ENCODE data around the gene DYNLT5. TPM values are rescaled to one million over a fixed set of nuclear protein-coding genes. Genes with fewer than 3 reads are reported as not detected.
A peak's percentile ranks its signal among the peaks of the same experiment; 100 is the strongest.
"Not testable (repeated sequence)": the region's sequence is repeated elsewhere in the genome, so short reads cannot be mapped to it uniquely, and the experiment has no call there.

Gene DYNLT5, protein sequence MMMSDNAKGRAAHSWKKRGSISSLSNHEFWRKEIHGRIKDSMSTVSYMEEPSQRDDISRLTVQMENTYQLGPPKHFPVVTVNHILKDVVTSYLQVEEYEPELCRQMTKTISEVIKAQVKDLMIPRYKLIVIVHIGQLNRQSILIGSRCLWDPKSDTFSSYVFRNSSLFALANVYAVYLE
- not detected for polyA plus RNA-seq (2013, experiment 1 of 4)
- not detected for polyA plus RNA-seq (2013, experiment 2 of 4)
- polyA plus RNA-seq (2013, experiment 3 of 4): 0.37 TPM
- 0.28 TPM for polyA plus RNA-seq (2013, experiment 4 of 4)

DNA sequence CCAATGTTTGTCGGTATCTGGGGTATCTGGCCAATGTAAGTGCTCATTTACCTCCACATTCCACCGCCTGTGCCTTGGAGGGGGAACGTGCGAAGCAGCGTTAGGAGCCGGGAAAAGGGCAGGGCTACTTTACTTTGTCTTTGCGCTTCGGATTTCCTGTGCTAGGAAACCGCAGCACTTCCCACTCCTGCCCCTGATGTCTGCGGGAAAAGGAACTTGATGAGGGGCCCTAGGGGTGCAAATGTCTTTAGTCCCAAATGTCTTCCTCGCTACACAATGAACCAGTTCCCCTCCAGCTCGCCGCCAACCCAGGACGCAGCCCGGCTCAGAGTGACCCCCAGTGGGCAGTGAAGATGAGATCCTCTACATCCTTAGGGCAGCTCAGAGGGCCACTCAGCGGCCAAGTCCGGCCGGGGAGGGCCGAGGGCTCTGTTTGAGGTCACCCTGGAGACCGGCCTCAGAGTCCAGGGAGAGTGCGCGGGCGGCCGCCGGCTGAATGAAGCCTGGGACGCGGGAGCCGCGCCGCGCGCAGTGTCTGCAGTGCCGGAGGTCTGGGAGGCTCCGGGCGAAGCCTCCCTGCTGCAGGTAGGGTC is at the start of gene DYNLT5:
DYNLT5 (plus strand) TSS at position 460 of the 593 bp plus-strand sequence. CDS start 2,200 bp downstream, outside the sequence.
- Histone ChIP-seq H3K36me3 (ENCODE audit: control insufficient read depth, insufficient read depth, low read length) (no peaks in the 10 kb centered on the region), H3K4me1 (ENCODE audit: control insufficient read depth, insufficient read depth, low read length) (no peaks in the 10 kb centered on the region), H3K27ac (ENCODE audit: insufficient read depth, low read depth, low read length, poor library complexity, severe bottlenecking) (no peak within 1 kb of the TSS), H3K9me3 (ENCODE audit: control insufficient read depth, low read length) (no peaks in the 10 kb centered on the region), H3K4me3 (ENCODE audit: insufficient read depth, low read depth, low read length) (peak within 1 kb of the TSS; percentile 22), H3K27me3 (ENCODE audit: control insufficient read depth, insufficient read depth, low read length, poor library complexity, severe bottlenecking) (peaks cover 29% of the 10 kb centered on the region)
- 3 to 4% methylated on average over 35 of the region's 35 CpGs for WGBS, 2 experiments

DNA sequence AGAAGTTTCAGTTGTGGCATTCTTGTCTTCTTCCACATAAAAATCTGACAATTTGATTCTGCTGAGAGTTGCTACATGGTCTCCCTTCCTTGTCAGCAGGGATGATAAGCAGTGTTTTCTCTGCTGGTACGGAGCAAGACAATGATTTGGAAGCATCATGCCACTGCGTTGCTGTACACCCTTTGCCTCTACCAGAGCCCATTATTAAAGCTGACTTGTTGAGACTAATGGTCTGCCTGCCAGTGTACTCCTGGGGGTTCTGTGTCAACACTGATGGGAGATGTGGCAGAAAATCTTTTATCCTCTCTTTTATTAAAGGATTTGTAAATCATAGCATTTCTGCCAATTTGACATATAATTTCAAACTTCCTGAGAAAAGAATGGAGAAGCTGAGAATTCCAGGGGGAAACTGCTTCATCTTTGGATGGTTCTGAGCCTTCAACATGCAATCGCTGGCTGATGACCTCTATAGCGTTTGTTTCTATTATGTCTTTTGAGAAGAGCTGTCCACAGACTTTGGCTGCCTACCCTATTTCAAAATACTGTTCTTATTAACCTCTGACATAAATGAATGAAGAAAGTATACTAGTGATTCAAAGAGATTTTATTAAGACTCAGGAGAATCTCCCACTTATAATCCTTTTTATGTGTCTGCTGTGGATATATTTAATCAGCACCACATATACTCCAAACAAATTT is 47.9 kb upstream of the DYNLT5 start:
- H3K4me3 ChIP-seq (ENCODE audit: insufficient read depth, low read depth, low read length): no peak overlapping the region
- WGBS, 2 experiments: 87 to 97% methylated on average over 4 of the region's 4 CpGs
- no peak overlapping the region for H3K27ac ChIP-seq (ENCODE audit: insufficient read depth, low read depth, low read length, poor library complexity, severe bottlenecking)
- H3K27me3 ChIP-seq (ENCODE audit: control insufficient read depth, insufficient read depth, low read length, poor library complexity, severe bottlenecking): no peaks in the 10 kb centered on the region
- no peaks in the 10 kb centered on the region for H3K9me3 ChIP-seq (ENCODE audit: control insufficient read depth, low read length)
- no peaks in the 10 kb centered on the region for H3K4me1 ChIP-seq (ENCODE audit: control insufficient read depth, insufficient read depth, low read length)
- no peaks in the 10 kb centered on the region for H3K36me3 ChIP-seq (ENCODE audit: control insufficient read depth, insufficient read depth, low read length)

DNA sequence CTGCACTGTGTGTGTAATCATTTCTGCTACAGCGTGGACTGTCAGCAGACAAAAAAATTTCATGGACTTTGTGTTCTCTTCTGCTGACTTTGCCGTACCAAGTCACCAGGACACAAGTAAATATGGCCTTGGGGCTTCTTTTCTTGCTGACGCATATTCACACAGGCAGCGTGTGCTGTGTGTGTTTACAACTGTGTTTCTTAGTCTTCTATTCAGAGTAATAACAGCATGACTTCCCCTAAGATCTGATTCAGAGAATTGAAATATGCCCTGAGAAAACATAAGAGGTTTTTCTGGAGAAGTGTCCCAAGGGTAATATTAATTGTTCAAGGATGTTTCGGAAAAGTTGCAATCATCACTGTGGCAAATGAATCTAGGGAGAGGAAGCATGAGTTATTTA is 47.1 kb upstream of the DYNLT5 start:
- no peak overlapping the region for H3K4me3 ChIP-seq (ENCODE audit: insufficient read depth, low read depth, low read length)
- no peaks in the 10 kb centered on the region for H3K27me3 ChIP-seq (ENCODE audit: control insufficient read depth, insufficient read depth, low read length, poor library complexity, severe bottlenecking)
- 86 to 95% methylated on average over 5 of the region's 5 CpGs for WGBS, 2 experiments
- no peaks in the 10 kb centered on the region for H3K36me3 ChIP-seq (ENCODE audit: control insufficient read depth, insufficient read depth, low read length)
- no peaks in the 10 kb centered on the region for H3K4me1 ChIP-seq (ENCODE audit: control insufficient read depth, insufficient read depth, low read length)
- no peaks in the 10 kb centered on the region for H3K9me3 ChIP-seq (ENCODE audit: control insufficient read depth, low read length)
- no peak overlapping the region for H3K27ac ChIP-seq (ENCODE audit: insufficient read depth, low read depth, low read length, poor library complexity, severe bottlenecking)

DNA sequence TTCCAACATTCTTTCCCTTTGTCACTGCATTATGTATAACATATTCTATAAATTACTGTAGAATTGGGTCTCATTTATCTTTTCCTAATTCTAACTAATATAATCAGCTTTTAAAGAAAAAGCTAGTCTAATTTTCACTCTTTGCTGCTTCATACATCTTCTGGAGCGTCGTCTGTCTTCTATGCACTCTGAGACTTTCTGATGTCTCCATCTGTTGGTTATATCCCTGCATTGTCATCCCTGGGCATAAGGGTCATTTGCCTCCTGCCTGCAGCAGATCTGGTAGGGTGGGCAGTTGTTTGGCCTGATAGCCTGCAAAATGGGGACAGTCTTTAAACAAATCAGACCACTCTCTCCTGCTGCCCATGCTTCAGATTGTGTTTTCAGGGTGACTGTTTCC is 40.8 kb upstream of the DYNLT5 start:
- Histone ChIP-seq H3K27ac (ENCODE audit: insufficient read depth, low read depth, low read length, poor library complexity, severe bottlenecking) (no peak overlapping the region), H3K4me3 (ENCODE audit: insufficient read depth, low read depth, low read length) (no peak overlapping the region), H3K27me3 (ENCODE audit: control insufficient read depth, insufficient read depth, low read length, poor library complexity, severe bottlenecking) (no peaks in the 10 kb centered on the region), H3K4me1 (ENCODE audit: control insufficient read depth, insufficient read depth, low read length) (no peaks in the 10 kb centered on the region), H3K9me3 (ENCODE audit: control insufficient read depth, low read length) (no peaks in the 10 kb centered on the region), H3K36me3 (ENCODE audit: control insufficient read depth, insufficient read depth, low read length) (no peaks in the 10 kb centered on the region)
- WGBS, 2 experiments: 26 to 38% methylated on average over 2 of the region's 2 CpGs

DNA sequence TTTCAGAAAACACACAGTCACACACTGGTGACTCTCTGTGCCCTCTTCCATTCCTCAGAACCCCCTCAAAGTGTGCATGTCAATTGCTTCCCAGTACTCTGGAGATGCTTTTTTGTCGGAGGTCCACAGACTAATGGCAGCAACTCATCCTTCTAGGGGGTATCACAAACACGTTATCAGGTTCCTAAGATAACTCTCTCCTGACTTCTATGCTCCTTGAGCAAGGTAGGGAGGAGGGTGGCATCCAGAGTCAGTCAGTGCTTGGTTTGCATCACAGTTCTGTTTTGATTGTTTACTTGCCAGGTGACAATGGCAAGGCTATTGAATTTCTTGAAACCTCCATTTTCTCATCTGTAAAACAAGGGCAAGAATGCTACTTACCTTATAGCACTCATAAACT is 39.4 kb upstream of the DYNLT5 start:
- Histone ChIP-seq H3K27ac (ENCODE audit: insufficient read depth, low read depth, low read length, poor library complexity, severe bottlenecking) (no peak overlapping the region), H3K27me3 (ENCODE audit: control insufficient read depth, insufficient read depth, low read length, poor library complexity, severe bottlenecking) (no peaks in the 10 kb centered on the region), H3K4me3 (ENCODE audit: insufficient read depth, low read depth, low read length) (no peak overlapping the region), H3K36me3 (ENCODE audit: control insufficient read depth, insufficient read depth, low read length) (no peaks in the 10 kb centered on the region), H3K4me1 (ENCODE audit: control insufficient read depth, insufficient read depth, low read length) (no peaks in the 10 kb centered on the region), H3K9me3 (ENCODE audit: control insufficient read depth, low read length) (no peaks in the 10 kb centered on the region)
- 57 to 73% methylated on average over 2 of the region's 2 CpGs for WGBS, 2 experiments

DNA sequence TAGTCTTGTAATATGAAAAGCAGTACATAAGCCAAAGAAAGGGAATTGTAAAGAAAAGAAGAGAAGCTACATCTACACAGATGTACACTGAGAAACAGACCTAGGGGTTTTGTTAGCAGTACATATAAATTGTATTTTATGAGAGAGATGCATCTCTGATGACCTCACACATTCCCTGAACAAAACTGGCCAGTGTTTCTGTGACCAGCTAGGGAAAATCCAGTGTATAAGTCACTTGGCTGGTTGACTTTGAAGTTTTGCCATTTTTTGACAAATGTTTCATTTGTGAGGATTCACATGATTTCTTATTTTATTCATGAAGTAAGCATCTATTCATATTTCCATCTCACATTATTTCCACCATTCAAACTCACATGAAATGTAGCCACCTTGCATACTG is 28.3 kb upstream of the DYNLT5 start:
- H3K9me3 ChIP-seq (ENCODE audit: control insufficient read depth, low read length): no peaks in the 10 kb centered on the region
- H3K27ac ChIP-seq (ENCODE audit: insufficient read depth, low read depth, low read length, poor library complexity, severe bottlenecking): no peak overlapping the region
- H3K4me3 ChIP-seq (ENCODE audit: insufficient read depth, low read depth, low read length): no peak overlapping the region
- H3K36me3 ChIP-seq (ENCODE audit: control insufficient read depth, insufficient read depth, low read length): no peaks in the 10 kb centered on the region
- H3K4me1 ChIP-seq (ENCODE audit: control insufficient read depth, insufficient read depth, low read length): no peaks in the 10 kb centered on the region
- H3K27me3 ChIP-seq (ENCODE audit: control insufficient read depth, insufficient read depth, low read length, poor library complexity, severe bottlenecking): no peaks in the 10 kb centered on the region

DNA sequence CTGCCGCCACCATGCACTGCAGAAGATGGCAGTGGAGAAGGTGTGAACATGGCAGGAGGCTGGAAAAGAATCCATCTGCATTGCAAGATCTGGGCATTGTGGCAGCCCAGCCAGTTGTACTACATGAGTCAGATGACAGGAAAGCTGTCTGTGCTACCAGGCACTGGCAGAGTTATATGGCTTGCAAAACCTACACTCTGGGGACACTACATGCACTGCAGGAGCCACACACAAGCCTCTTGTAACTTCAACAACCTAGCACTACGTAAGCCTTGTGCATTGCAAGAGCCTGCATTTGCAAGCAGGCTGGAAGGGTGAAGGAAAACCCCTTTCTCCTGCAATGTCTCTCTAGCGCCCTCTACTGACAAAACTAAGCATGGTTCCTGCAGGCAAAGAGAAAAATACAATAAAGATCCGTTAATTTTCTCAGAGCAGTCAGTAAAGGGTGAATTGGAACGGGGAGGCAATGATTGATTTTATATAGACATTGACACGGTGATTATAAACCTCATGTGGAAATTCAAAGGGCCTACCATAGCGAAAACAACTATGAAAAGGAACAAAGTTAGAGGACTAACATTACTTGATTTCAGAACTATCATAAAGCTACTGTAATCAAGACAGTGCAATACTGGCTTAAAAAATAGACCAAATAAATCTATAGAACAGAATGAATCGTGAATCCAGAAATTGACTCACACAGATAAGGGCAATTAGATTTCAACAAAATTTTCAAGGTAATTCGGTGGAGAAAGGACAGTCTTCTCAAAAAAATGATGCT is 26.2 kb upstream of the DYNLT5 start:
- Histone ChIP-seq H3K4me3 (ENCODE audit: insufficient read depth, low read depth, low read length) (no peak overlapping the region), H3K4me1 (ENCODE audit: control insufficient read depth, insufficient read depth, low read length) (no peaks in the 10 kb centered on the region), H3K27me3 (ENCODE audit: control insufficient read depth, insufficient read depth, low read length, poor library complexity, severe bottlenecking) (no peaks in the 10 kb centered on the region), H3K27ac (ENCODE audit: insufficient read depth, low read depth, low read length, poor library complexity, severe bottlenecking) (no peak overlapping the region), H3K36me3 (ENCODE audit: control insufficient read depth, insufficient read depth, low read length) (no peaks in the 10 kb centered on the region), H3K9me3 (ENCODE audit: control insufficient read depth, low read length) (no peaks in the 10 kb centered on the region)
- 31 to 35% methylated on average over 8 to 9 of the region's 9 CpGs for WGBS, 2 experiments

DNA sequence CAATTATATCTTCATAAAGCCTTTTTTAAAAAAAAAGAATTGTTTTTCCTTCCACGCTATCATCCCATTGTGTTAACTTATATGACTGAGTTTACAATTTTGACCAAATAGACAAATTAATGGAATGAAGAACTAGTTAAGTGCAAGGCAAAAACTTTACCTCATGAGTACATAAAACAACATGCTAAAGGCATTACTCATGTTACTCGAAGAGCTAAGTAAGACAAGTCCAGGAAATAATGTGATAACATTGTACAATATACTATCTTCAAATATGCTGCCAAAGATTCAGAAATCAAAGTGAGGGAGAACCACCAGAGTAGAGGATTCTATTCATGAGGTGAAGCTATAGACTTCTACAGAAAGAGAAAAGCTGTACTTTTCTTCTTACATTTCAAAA is 24.2 kb upstream of the DYNLT5 start:
- Histone ChIP-seq H3K9me3 (ENCODE audit: control insufficient read depth, low read length) (no peaks in the 10 kb centered on the region), H3K36me3 (ENCODE audit: control insufficient read depth, insufficient read depth, low read length) (no peaks in the 10 kb centered on the region), H3K4me3 (ENCODE audit: insufficient read depth, low read depth, low read length) (no peak overlapping the region), H3K27me3 (ENCODE audit: control insufficient read depth, insufficient read depth, low read length, poor library complexity, severe bottlenecking) (no peaks in the 10 kb centered on the region), H3K4me1 (ENCODE audit: control insufficient read depth, insufficient read depth, low read length) (no peaks in the 10 kb centered on the region), H3K27ac (ENCODE audit: insufficient read depth, low read depth, low read length, poor library complexity, severe bottlenecking) (no peak overlapping the region)
- 77% methylated on average over 2 of the region's 2 CpGs; no CpG with 5 or more reads in 1 of the 2 experiments for WGBS, 2 experiments

DNA sequence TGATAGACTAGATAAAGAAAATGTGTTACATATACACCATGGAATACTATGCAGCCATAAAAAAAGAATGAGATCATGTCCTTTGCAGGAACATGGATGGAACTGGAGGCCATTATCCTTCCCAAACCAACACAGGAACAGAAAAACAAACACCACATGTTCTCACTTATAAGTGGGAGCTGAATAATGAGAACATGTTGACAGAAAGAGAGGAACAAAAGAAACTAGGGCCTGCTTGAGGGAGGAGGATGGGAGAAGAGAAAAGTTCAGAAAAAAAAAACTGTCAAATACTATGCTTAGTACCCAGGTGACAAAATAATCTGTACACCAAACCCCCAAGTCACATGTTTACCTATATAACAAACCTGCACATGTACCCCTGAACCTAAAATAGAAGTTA is 23.5 kb upstream of the DYNLT5 start:
- H3K4me1 ChIP-seq (ENCODE audit: control insufficient read depth, insufficient read depth, low read length); H3K9me3 ChIP-seq (ENCODE audit: control insufficient read depth, low read length); H3K27ac ChIP-seq (ENCODE audit: insufficient read depth, low read depth, low read length, poor library complexity, severe bottlenecking); H3K36me3 ChIP-seq (ENCODE audit: control insufficient read depth, insufficient read depth, low read length); H3K4me3 ChIP-seq (ENCODE audit: insufficient read depth, low read depth, low read length); H3K27me3 ChIP-seq (ENCODE audit: control insufficient read depth, insufficient read depth, low read length, poor library complexity, severe bottlenecking): not testable (repeated sequence)

DNA sequence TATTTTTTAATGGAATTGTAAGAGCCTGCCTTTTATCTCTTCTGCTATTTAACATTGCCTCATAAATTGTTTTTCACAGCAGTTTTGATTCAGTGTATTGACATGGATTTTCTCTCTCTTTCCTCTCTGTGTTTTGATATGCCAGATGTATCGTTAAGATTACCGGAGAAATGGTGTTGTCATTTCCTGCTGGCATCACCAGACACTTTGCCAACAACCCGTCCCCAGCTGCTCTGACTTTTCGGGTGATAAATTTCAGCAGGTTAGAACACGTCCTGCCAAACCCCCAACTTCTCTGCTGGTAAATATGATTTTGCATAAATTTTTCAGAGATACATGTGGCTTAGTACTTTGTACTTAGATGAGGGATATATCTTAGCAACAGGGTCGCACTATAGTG is 23.1 kb upstream of the DYNLT5 start:
- no peak overlapping the region for H3K4me3 ChIP-seq (ENCODE audit: insufficient read depth, low read depth, low read length)
- H3K36me3 ChIP-seq (ENCODE audit: control insufficient read depth, insufficient read depth, low read length): no peaks in the 10 kb centered on the region
- no peaks in the 10 kb centered on the region for H3K9me3 ChIP-seq (ENCODE audit: control insufficient read depth, low read length)
- H3K27ac ChIP-seq (ENCODE audit: insufficient read depth, low read depth, low read length, poor library complexity, severe bottlenecking): no peak overlapping the region
- WGBS, 2 experiments: 90 to 97% methylated on average over 5 of the region's 6 CpGs
- no peaks in the 10 kb centered on the region for H3K4me1 ChIP-seq (ENCODE audit: control insufficient read depth, insufficient read depth, low read length)
- no peaks in the 10 kb centered on the region for H3K27me3 ChIP-seq (ENCODE audit: control insufficient read depth, insufficient read depth, low read length, poor library complexity, severe bottlenecking)
